Motor neuron (in vitro differentiated cells): ENCODE data around the gene FCSK. TPM values are rescaled to one million over a fixed set of nuclear protein-coding genes. Genes with fewer than 3 reads are reported as not detected.
A peak's percentile ranks its signal among the peaks of the same experiment; 100 is the strongest.

ENCODE experiments used
- ATAC-seq, 8 experiments: fragments of 200-7000 bp; cut with Tn5 transposase; replicated peaks in 6 of 8; 2 replicates each; pipeline ENCODE4 v1.8.0; 2021; ENCODE audit warnings: mild to moderate bottlenecking in 8 of 8, moderate library complexity in 8 of 8
- H3K27ac ChIP-seq, 2 donors: fragments of 250-450 bp; sonication (Bioruptor Pico); 2 replicates each; pipeline ENCODE4 v1.9.0; 2021; ENCODE audit warnings: antibody characterized with exemption in 2 of 2, mild to moderate bottlenecking in 2 of 2, moderate library complexity in 1 of 2
- H3K4me1 ChIP-seq, 2 donors: fragments of 250-450 bp; sonication (Bioruptor Pico); replicated peaks in 1 of 2; 2 replicates each; pipeline ENCODE4 v1.6.1; 2021; ENCODE audit warnings: antibody characterized with exemption in 2 of 2, mild to moderate bottlenecking in 2 of 2, moderate library complexity in 1 of 2
- H3K4me3 ChIP-seq, 5 donors: fragments of 250-450 bp; sonication (Bioruptor Pico); 2 replicates each; pipeline ENCODE4 v1.9.0; 2021; ENCODE audit warnings: antibody characterized with exemption in 5 of 5, mild to moderate bottlenecking in 5 of 5, moderate library complexity in 4 of 5
- WGBS, 10 experiments: fragments of 450-650 bp; shearing (Covaris generic); methylation state at CpG; one replicate each; pipeline ENCODE4 v1.0.0; 2022; 5-methylcytosine and 5-hydroxymethylcytosine counted together
- in situ Hi-C, 9 experiments: fragments of 400-800 bp; cut with MboI; loops; one replicate each; pipeline ENCODE4 v1.15.0; 2021; ENCODE audit warnings: low sequenced_read_pairs in 9 of 9, low pct_unique_long_range_greater_than_20kb in 2 of 9; ENCODE audit not compliant: unreplicated experiment in 9 of 9
- total RNA-seq, 8 experiments: library from RNA; unstranded; fragments of 300-600 nt; gene quantifications; 2 replicates each; pipeline versions ENCODE4 v1.2.3 to v1.2.4, GENCODE V29; 2022

Gene FCSK
- total RNA-seq, 8 experiments from 2014 or later, result 4.4 to 18.2 (median 7.6) TPM

GRCh38 chr16:70468776-70469525, 14.6 kb downstream of the FCSK start:
- H3K27ac ChIP-seq, result no peak overlapping the region
- no peak overlapping the region for H3K4me3 ChIP-seq
- in situ Hi-C loops, result no loop called here
- H3K4me1 ChIP-seq, result no peaks in the 10 kb centered on the region
- ATAC-seq, result no peak
- WGBS, 10 experiments, result 87 to 100% (median 100%) methylated on average over 1 to 4 of the region's 16 CpGs; no CpG with 5 or more reads in 5 of the 10 experiments

GRCh38 chr16:70470141-70470926, 15.9 kb downstream of the FCSK start:
- H3K4me3 ChIP-seq, result no peak overlapping the region
- no peak for ATAC-seq
- in situ Hi-C loops, result no loop called here
- H3K4me1 ChIP-seq, result no peaks in the 10 kb centered on the region
- 40 to 100% (median 91%) methylated on average over 1 to 4 of the region's 10 CpGs; no CpG with 5 or more reads in 2 of the 10 experiments for WGBS, 10 experiments
- no peak overlapping the region for H3K27ac ChIP-seq

GRCh38 chr16:70470927-70471341, 16.5 kb downstream of the FCSK start:
- in situ Hi-C loops, result no loop called here
- no peak overlapping the region for H3K4me3 ChIP-seq
- H3K27ac ChIP-seq, result no peak overlapping the region
- WGBS, 10 experiments, result 50 to 80% (median 60%) methylated on average over 1 to 2 of the region's 17 CpGs; no CpG with 5 or more reads in 7 of the 10 experiments
- no peaks in the 10 kb centered on the region for H3K4me1 ChIP-seq
- ATAC-seq, result peak in 7 of 8 experiments; percentile 27 to 77 (median 58)

- in situ Hi-C loops, result no loop called here
- no peak overlapping the region for H3K27ac ChIP-seq
- H3K4me1 ChIP-seq, result no peaks in the 10 kb centered on the region
- H3K4me3 ChIP-seq, result no peak overlapping the region
- ATAC-seq, result no peak
- WGBS, 10 experiments, result 0 to 94% (median 65%) methylated on average over 1 to 7 of the region's 28 CpGs; no CpG with 5 or more reads in 5 of the 10 experiments
Measured at GRCh38 chr16:70472786-70473433, 18.5 kb downstream of the FCSK start.

GRCh38 chr16:70473446-70474319, 19.3 kb downstream of the FCSK start:
- Histone ChIP-seq H3K4me3 (no peak overlapping the region), H3K4me1 (no peaks in the 10 kb centered on the region), H3K27ac (no peak overlapping the region)
- WGBS, 10 experiments, result 72 to 86% methylated on average over 2 to 3 of the region's 21 CpGs; no CpG with 5 or more reads in 8 of the 10 experiments
- in situ Hi-C loops, result no loop called here
- no peak for ATAC-seq

- ATAC-seq, result no peak
- in situ Hi-C loops, result no loop called here
- WGBS, 10 experiments, result 40 to 100% methylated on average over 1 to 2 of the region's 22 CpGs; no CpG with 5 or more reads in 8 of the 10 experiments
- Histone ChIP-seq H3K4me1 (no peaks in the 10 kb centered on the region), H3K4me3 (no peak overlapping the region), H3K27ac (no peak overlapping the region)
Measured at GRCh38 chr16:70474320-70475053, 20.1 kb downstream of the FCSK start.

GRCh38 chr16:70475054-70475871, 20.9 kb downstream of the FCSK start:
- 54 to 92% (median 88%) methylated on average over 2 to 4 of the region's 24 CpGs; no CpG with 5 or more reads in 6 of the 10 experiments for WGBS, 10 experiments
- no peak overlapping the region for H3K4me3 ChIP-seq
- no peak for ATAC-seq
- in situ Hi-C loops, result no loop called here
- H3K4me1 ChIP-seq, result no peaks in the 10 kb centered on the region
- no peak overlapping the region for H3K27ac ChIP-seq

GRCh38 chr16:70476272-70477020, 22.1 kb downstream of the FCSK start:
- in situ Hi-C loops, result no loop called here
- 0 to 100% (median 53%) methylated on average over 1 to 5 of the region's 13 CpGs; no CpG with 5 or more reads in 3 of the 10 experiments for WGBS, 10 experiments
- Histone ChIP-seq H3K27ac (no peak overlapping the region), H3K4me1 (no peaks in the 10 kb centered on the region), H3K4me3 (no peak overlapping the region)
- ATAC-seq, result peak in 3 of 8 experiments; percentile 15 to 74 (median 60)

- Histone ChIP-seq H3K27ac (no peak overlapping the region), H3K4me1 (no peaks in the 10 kb centered on the region), H3K4me3 (no peak overlapping the region)
- in situ Hi-C loops, result no loop called here
- ATAC-seq, result no peak
- 80 to 100% (median 80%) methylated on average over 1 to 2 of the region's 8 CpGs; no CpG with 5 or more reads in 7 of the 10 experiments for WGBS, 10 experiments
Measured at GRCh38 chr16:70478169-70478568, 23.8 kb downstream of the FCSK start.

GRCh38 chr16:70478912-70479341, 24.5 kb downstream of the FCSK start:
- ATAC-seq, result peak in 5 of 8 experiments; percentile 7 to 82 (median 66)
- H3K27ac ChIP-seq, result no peak overlapping the region
- H3K4me1 ChIP-seq, result no peaks in the 10 kb centered on the region
- in situ Hi-C loops, result no loop called here
- WGBS, 10 experiments, result 0 to 89% (median 35%) methylated on average over 1 to 3 of the region's 10 CpGs; no CpG with 5 or more reads in 6 of the 10 experiments
- no peak overlapping the region for H3K4me3 ChIP-seq
